IMR-90 (cell line): ENCODE data around the gene KCNJ1. TPM values are rescaled to one million over a fixed set of nuclear protein-coding genes. Genes with fewer than 3 reads are reported as not detected.

Experiments used
- ATAC-seq: fragments of 200-7000 bp; cut with Tn5 transposase; 2 replicates; pipeline ENCODE4 v1.9.1; 2020; ENCODE audit warnings: low read depth, mild to moderate bottlenecking, moderate library complexity
- BruUV-seq: library from RNA; stranded (reverse); fragments of 400-500 nt; replicated peaks from 2 replicates; lab custom pipeline; 2021; lab: Mats Ljungman, UMichigan
- CTCF ChIA-PET: fragments of 300-600 bp; formaldehyde crosslinking; extraction: SDS; loops from one replicate; lab custom pipeline; 2021; ENCODE audit warnings: antibody characterized with exemption; lab: Yijun Ruan, JAX
- POLR2A ChIA-PET: fragments of 300-600 bp; sonication (Branson Sonifier 250); formaldehyde crosslinking; loops from one replicate; lab custom pipeline; 2022; ENCODE audit warnings: antibody characterized with exemption; ENCODE audit not compliant: unreplicated experiment; lab: Charles Lee
- DNase-seq: peaks from one replicate; pipeline ENCODE4 v3.0.0; 2013
- H2AFZ ChIP-seq: replicated peaks from 2 replicates; pipeline ENCODE3; 2013; ENCODE audit warnings: low read length, mild to moderate bottlenecking; ENCODE audit not compliant: poor library complexity
- H2AK5ac ChIP-seq: 2 replicates; pipeline ENCODE4 v1.6.1; 2013; ENCODE audit warnings: low read depth, low read length, inconsistent platforms
- H2AK9ac ChIP-seq: replicated peaks from 2 replicates; pipeline ENCODE3; 2013; ENCODE audit warnings: mild to moderate bottlenecking, low read depth, low read length, moderate library complexity; ENCODE audit not compliant: poor library complexity
- H2BK120ac ChIP-seq: 2 replicates; pipeline ENCODE4 v1.6.1; 2013; ENCODE audit warnings: low read depth, low read length, inconsistent platforms
- H2BK15ac ChIP-seq: 3 replicates; pipeline ENCODE4 v1.6.1; 2013; ENCODE audit warnings: low read depth, low read length, inconsistent platforms
- H2BK20ac ChIP-seq: 2 replicates; pipeline ENCODE4 v1.6.1; 2013; ENCODE audit warnings: low read depth, mild to moderate bottlenecking, inconsistent platforms, low read length, moderate library complexity
- H2BK5ac ChIP-seq: 2 replicates; pipeline ENCODE4 v1.6.1; 2013; ENCODE audit warnings: mild to moderate bottlenecking, low read depth, low read length, inconsistent platforms; ENCODE audit not compliant: poor library complexity, severe bottlenecking
- H3K14ac ChIP-seq: replicated peaks from 2 replicates; pipeline ENCODE4 v1.6.1; 2013; ENCODE audit warnings: low read depth, low read length, inconsistent platforms
- H3K18ac ChIP-seq: 2 replicates; pipeline ENCODE4 v1.6.1; 2013; ENCODE audit warnings: low read depth, low read length, control low read depth
- H3K23ac ChIP-seq: 2 replicates; pipeline ENCODE4 v1.6.1; 2013; ENCODE audit warnings: low read depth, low read length, inconsistent platforms
- H3K27ac ChIP-seq: 2 replicates; pipeline ENCODE4 v1.5.1; 2013; ENCODE audit warnings: mild to moderate bottlenecking, control low read depth, low read length; ENCODE audit not compliant: insufficient read depth
- H3K27me3 ChIP-seq: 2 replicates; pipeline ENCODE4 v1.6.1; 2013; ENCODE audit warnings: low read length; ENCODE audit not compliant: control insufficient read depth, insufficient read depth
- H3K36me3 ChIP-seq: 2 replicates; pipeline ENCODE4 v1.6.1; 2013; ENCODE audit warnings: low read length, mixed read lengths; ENCODE audit not compliant: control insufficient read depth, insufficient read depth
- H3K4ac ChIP-seq: 2 replicates; pipeline ENCODE4 v1.6.1; 2013; ENCODE audit warnings: low read depth, low read length, inconsistent platforms
- H3K4me1 ChIP-seq: 2 replicates; pipeline ENCODE4 v1.6.1; 2013; ENCODE audit warnings: low read length, mixed read lengths; ENCODE audit not compliant: control insufficient read depth, insufficient read depth
- H3K4me2 ChIP-seq: 2 replicates; pipeline ENCODE4 v1.6.1; 2013; ENCODE audit warnings: low read depth, mild to moderate bottlenecking, control low read depth, low read length, moderate library complexity
- H3K4me3 ChIP-seq: 2 replicates; pipeline ENCODE4 v1.5.1; 2013; ENCODE audit warnings: low read depth, mild to moderate bottlenecking, control low read depth, low read length, moderate library complexity; ENCODE audit not compliant: insufficient read depth
- H3K56ac ChIP-seq: 2 replicates; pipeline ENCODE4 v1.6.1; 2013; ENCODE audit warnings: low read length, inconsistent platforms; ENCODE audit not compliant: insufficient read depth; ENCODE audit errors: extremely low read depth
- H3K79me1 ChIP-seq, 2 experiments: 2 replicates each; pipeline ENCODE4 v1.6.1; 2013; ENCODE audit warnings: low read length in 2 of 2, inconsistent platforms in 1 of 2, low read depth in 1 of 2
- H3K9ac ChIP-seq: 2 replicates; pipeline ENCODE4 v1.6.1; 2013; ENCODE audit warnings: low read depth, low read length, control low read depth
- H3K9me1 ChIP-seq: 2 replicates; pipeline ENCODE4 v1.6.1; 2013; ENCODE audit warnings: low read length, inconsistent platforms; ENCODE audit not compliant: insufficient read depth
- H3K9me3 ChIP-seq: 2 replicates; pipeline ENCODE4 v1.6.1; 2013; ENCODE audit warnings: low read length; ENCODE audit not compliant: control insufficient read depth, insufficient read depth
- H4K20me1 ChIP-seq: 2 replicates; pipeline ENCODE4 v1.6.1; 2013; ENCODE audit warnings: low read length, inconsistent platforms; ENCODE audit not compliant: insufficient read depth
- H4K5ac ChIP-seq: 2 replicates; pipeline ENCODE4 v1.6.1; 2013; ENCODE audit warnings: mild to moderate bottlenecking, low read depth, low read length, control low read depth
- H4K8ac ChIP-seq, 2 experiments: 2 replicates each; pipeline ENCODE4 v1.6.1; 2013; ENCODE audit warnings: low read depth in 2 of 2, low read length in 2 of 2, control low read depth in 1 of 2, inconsistent platforms in 1 of 2
- H4K91ac ChIP-seq: 2 replicates; pipeline ENCODE4 v1.6.1; 2013; ENCODE audit warnings: low read depth, low read length, inconsistent platforms; ENCODE audit not compliant: insufficient read depth
- BHLHE40 ChIP-seq: fragments of 150-350 bp; IDR thresholded peaks from 2 replicates; pipeline ENCODE4 v1.6.1; 2016; ENCODE audit warnings: mild to moderate bottlenecking, low read depth, low read length
- CEBPB ChIP-seq: IDR thresholded peaks from 2 replicates; pipeline ENCODE4 v1.6.1; 2012; ENCODE audit warnings: low read depth, low read length, improper control_type of control experiment
- CHD1 ChIP-seq: IDR thresholded peaks from 2 replicates; pipeline ENCODE4 v1.6.1; 2012; ENCODE audit warnings: low read depth, low read length, improper control_type of control experiment
- ELK1 ChIP-seq: fragments of 150-350 bp; IDR thresholded peaks from 2 replicates; pipeline ENCODE4 v1.6.1; 2016; ENCODE audit warnings: low read depth, mild to moderate bottlenecking, low read length, moderate library complexity, borderline replicate concordance
- FOS ChIP-seq: fragments of 150-350 bp; IDR thresholded peaks from 2 replicates; pipeline ENCODE4 v1.6.1; 2016; ENCODE audit warnings: low read depth, low read length
- MAFK ChIP-seq: IDR thresholded peaks from 2 replicates; pipeline ENCODE4 v1.6.1; 2012; ENCODE audit warnings: low read depth, low read length, improper control_type of control experiment
- MAZ ChIP-seq: IDR thresholded peaks from 2 replicates; pipeline ENCODE4 v1.6.1; 2012; ENCODE audit warnings: low read depth, mild to moderate bottlenecking, low read length, improper control_type of control experiment, moderate library complexity, borderline replicate concordance
- MXI1 ChIP-seq: IDR thresholded peaks from 2 replicates; pipeline ENCODE4 v1.6.1; 2012; ENCODE audit warnings: low read depth, mild to moderate bottlenecking, low read length, moderate library complexity, borderline replicate concordance
- NFE2L2 ChIP-seq: fragments of 150-350 bp; IDR thresholded peaks from 2 replicates; pipeline ENCODE4 v1.6.1; 2016; ENCODE audit warnings: low read depth, mild to moderate bottlenecking, low read length
- POLR2A ChIP-seq: IDR thresholded peaks from 2 replicates; pipeline ENCODE4 v1.6.1; 2012; ENCODE audit warnings: mild to moderate bottlenecking, low read depth, low read length
- RAD21 ChIP-seq: IDR thresholded peaks from 2 replicates; pipeline ENCODE4 v1.6.1; 2012; ENCODE audit warnings: low read length, improper control_type of control experiment
- RCOR1 ChIP-seq: IDR thresholded peaks from 2 replicates; pipeline ENCODE4 v1.6.1; 2012; ENCODE audit warnings: mild to moderate bottlenecking, low read length, improper control_type of control experiment; ENCODE audit not compliant: insufficient replicate concordance
- RFX5 ChIP-seq: IDR thresholded peaks from 2 replicates; pipeline ENCODE4 v1.8.0; 2012; ENCODE audit warnings: low read depth, mild to moderate bottlenecking, low read length, moderate library complexity
- SMC3 ChIP-seq: fragments of 150-350 bp; IDR thresholded peaks from 2 replicates; pipeline ENCODE4 v1.6.1; 2016; ENCODE audit warnings: low read depth, mild to moderate bottlenecking, antibody characterized with exemption, low read length, moderate library complexity
- USF2 ChIP-seq: fragments of 150-350 bp; IDR thresholded peaks from 2 replicates; pipeline ENCODE4 v1.6.1; 2017; ENCODE audit warnings: mild to moderate bottlenecking, antibody characterized with exemption, low read length, low read depth
- WGBS, 2 experiments: methylation state at CpG; one replicate each; pipeline versions ENCODE4 v1.1.5 to v1.1.7; 2013; ENCODE audit warnings: missing lambda C conversion rate in 2 of 2; ENCODE audit not compliant: insufficient read length in 1 of 2; ENCODE audit errors: extremely low coverage in 2 of 2; 5-methylcytosine and 5-hydroxymethylcytosine counted together
- dilution Hi-C: fragments of 300-500 bp; cut with HindIII; formaldehyde crosslinking; loops from one replicate; pipeline ENCODE4 v1.14.3; 2018; ENCODE audit warnings: low sequenced_read_pairs; ENCODE audit not compliant: unreplicated experiment
- in situ Hi-C: fragments of 300-500 bp; cut with MboI; formaldehyde crosslinking; loops from 3 replicates; pipeline ENCODE4 v1.14.3; 2019; ENCODE audit warnings: low sequenced_read_pairs, inconsistent platforms, mixed read lengths
- intact Hi-C: fragments of 100-400 bp; cut with micrococcal nuclease; formaldehyde crosslinking; loops from 2 replicates; pipeline ENCODE4 v1.10.0; 2022
- polyA plus RNA-seq, 3 experiments: library from polyadenylated mRNA; depleted of rRNA; stranded (reverse); fragments of >200 nt; gene quantifications; 2 replicates each; pipeline ENCODE4 v1.2.3, GENCODE V29; 2012; ENCODE audit warnings: low replicate concordance in 1 of 3
- total RNA-seq: library from RNA; depleted of rRNA; stranded (reverse); fragments of >200 nt; gene quantifications from 2 replicates; pipeline ENCODE4 v1.2.3, GENCODE V29; 2012
- TF ChIP-seq, protein P1 (sequence below): conservative IDR thresholded peaks from 2 replicates; pipeline ENCODE4 v1.5.1; 2012; ENCODE audit warnings: mild to moderate bottlenecking, low read depth, low read length, improper control_type of control experiment

Gene KCNJ1
- total and polyA plus RNA-seq, 2 of the 4 experiments (the other 2 are of a cell fraction), result not detected

- Histone ChIP-seq H3K4me1 (no peaks in the 10 kb centered on the region), H4K5ac (no peak overlapping the region), H3K4me3 (no peak overlapping the region), H3K14ac (no peak overlapping the region), H3K18ac (no peak overlapping the region), H3K23ac (no peak overlapping the region), H3K27ac (no peak overlapping the region), H3K9me1 (no peaks in the 10 kb centered on the region), H2AFZ (no peak overlapping the region), H3K56ac (no peak overlapping the region), H4K91ac (no peak overlapping the region), H3K9ac (no peak overlapping the region), H3K36me3 (no peaks in the 10 kb centered on the region), H2BK20ac (no peak overlapping the region), H2BK5ac (no peak overlapping the region), H3K27me3 (peaks cover 45% of the 10 kb centered on the region), H2BK120ac (no peak overlapping the region), H3K4ac (no peak overlapping the region), H3K79me1 (no peaks in the 10 kb centered on the region), H3K9me3 (no peaks in the 10 kb centered on the region), H4K8ac (no peak overlapping the region), H2BK15ac (no peak overlapping the region), H2AK5ac (no peak overlapping the region), H2AK9ac (no peak overlapping the region), H4K20me1 (no peaks in the 10 kb centered on the region), H3K4me2 (no peak overlapping the region)
- POLR2A ChIA-PET, result no interaction called here
- intact Hi-C loops (no loop called here), dilution Hi-C loops (loop anchor here (25.0 kb wide), 1 partner anchor 658 kb away; no protein-coding TSS in a partner anchor), in situ Hi-C loops (no loop called here)
- ATAC-seq (no peak), DNase-seq (no peak)
- BruUV-seq, result no TSS peak
- no CpG with 5 or more reads among the region's 2 CpGs for WGBS, 2 experiments
- TF ChIP-seq POLR2A (no peak), MAFK (no peak), CHD1 (no peak), MXI1 (no peak), USF2 (no peak), ELK1 (no peak), NFE2L2 (no peak), MAZ (no peak), BHLHE40 (no peak), RCOR1 (no peak), FOS (no peak), RFX5 (no peak), RAD21 (no peak), CEBPB (no peak), SMC3 (no peak)
- TF ChIP-seq, protein P1, sequence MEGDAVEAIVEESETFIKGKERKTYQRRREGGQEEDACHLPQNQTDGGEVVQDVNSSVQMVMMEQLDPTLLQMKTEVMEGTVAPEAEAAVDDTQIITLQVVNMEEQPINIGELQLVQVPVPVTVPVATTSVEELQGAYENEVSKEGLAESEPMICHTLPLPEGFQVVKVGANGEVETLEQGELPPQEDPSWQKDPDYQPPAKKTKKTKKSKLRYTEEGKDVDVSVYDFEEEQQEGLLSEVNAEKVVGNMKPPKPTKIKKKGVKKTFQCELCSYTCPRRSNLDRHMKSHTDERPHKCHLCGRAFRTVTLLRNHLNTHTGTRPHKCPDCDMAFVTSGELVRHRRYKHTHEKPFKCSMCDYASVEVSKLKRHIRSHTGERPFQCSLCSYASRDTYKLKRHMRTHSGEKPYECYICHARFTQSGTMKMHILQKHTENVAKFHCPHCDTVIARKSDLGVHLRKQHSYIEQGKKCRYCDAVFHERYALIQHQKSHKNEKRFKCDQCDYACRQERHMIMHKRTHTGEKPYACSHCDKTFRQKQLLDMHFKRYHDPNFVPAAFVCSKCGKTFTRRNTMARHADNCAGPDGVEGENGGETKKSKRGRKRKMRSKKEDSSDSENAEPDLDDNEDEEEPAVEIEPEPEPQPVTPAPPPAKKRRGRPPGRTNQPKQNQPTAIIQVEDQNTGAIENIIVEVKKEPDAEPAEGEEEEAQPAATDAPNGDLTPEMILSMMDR, result no peak
- CTCF ChIA-PET, result interaction anchor here (1.0 kb wide), 1 partner anchor 687 kb away, joined by 3 read pairs; no protein-coding TSS in a partner anchor
Observed at GRCh38 chr11:128845334-128845780, 21.7 kb downstream of the KCNJ1 start.
